Astrocyte (in vitro differentiated cells and primary cell): Measurements from ENCODE around the gene MYL12A. TPM values are rescaled to one million over a fixed set of nuclear protein-coding genes. Genes with fewer than 3 reads are reported as not detected.

Source experiments
- DNase-seq: peaks from one replicate; pipeline ENCODE4 v3.0.0-alpha.2; 2010; ENCODE audit warnings: low read depth
- FAIRE-seq: peaks from 2 replicates; lab custom pipeline; 2011; peaks lifted over from hg19 to GRCh38; lab: Jason Lieb, UNC
- H2AFZ ChIP-seq: 2 replicates; pipeline ENCODE4 v1.6.0; 2012; ENCODE audit warnings: low read depth, low read length, inconsistent platforms
- H3K27ac ChIP-seq: 2 replicates; pipeline ENCODE4 v1.5.1; 2011; ENCODE audit warnings: low read depth, low read length, inconsistent platforms
- H3K27me3 ChIP-seq: 2 replicates; pipeline ENCODE4 v1.6.0; 2011; ENCODE audit warnings: low read length, inconsistent platforms; ENCODE audit not compliant: insufficient read depth
- H3K36me3 ChIP-seq: 2 replicates; pipeline ENCODE4 v1.5.1; 2011; ENCODE audit warnings: low read length, inconsistent platforms; ENCODE audit not compliant: insufficient read depth
- H3K4me1 ChIP-seq: 2 replicates; pipeline ENCODE4 v1.5.1; 2011; ENCODE audit warnings: low read length, inconsistent platforms; ENCODE audit not compliant: insufficient read depth
- H3K4me2 ChIP-seq: 2 replicates; pipeline ENCODE4 v1.6.0; 2012; ENCODE audit warnings: low read length, inconsistent platforms
- H3K4me3 ChIP-seq: 2 replicates; pipeline ENCODE4 v1.5.1; 2011; ENCODE audit warnings: low read depth, mild to moderate bottlenecking, low read length, inconsistent platforms; ENCODE audit not compliant: insufficient read depth
- H3K79me2 ChIP-seq: 2 replicates; pipeline ENCODE4 v1.6.0; 2012; ENCODE audit warnings: mild to moderate bottlenecking, low read length, inconsistent platforms; ENCODE audit not compliant: insufficient read depth
- H3K9ac ChIP-seq: 2 replicates; pipeline ENCODE4 v1.6.0; 2012; ENCODE audit warnings: mild to moderate bottlenecking, low read length, inconsistent platforms
- H3K9me3 ChIP-seq: 2 replicates; pipeline ENCODE4 v1.5.1; 2012; ENCODE audit warnings: low read depth, mild to moderate bottlenecking, low read length, inconsistent platforms; ENCODE audit not compliant: insufficient read depth
- H4K20me1 ChIP-seq: 2 replicates; pipeline ENCODE4 v1.6.0; 2012; ENCODE audit warnings: low read length, inconsistent platforms; ENCODE audit not compliant: insufficient read depth
- H3K27ac Mint-ChIP-seq: one replicate; pipeline ENCODE4 v1.8.0; 2021; ENCODE audit warnings: mild to moderate bottlenecking, mixed read lengths; ENCODE audit not compliant: unreplicated experiment
- H3K27me3 Mint-ChIP-seq: one replicate; pipeline ENCODE4 v1.8.0; 2021; ENCODE audit warnings: low read depth, mixed read lengths; ENCODE audit not compliant: unreplicated experiment
- H3K36me3 Mint-ChIP-seq: one replicate; pipeline ENCODE4 v1.8.0; 2021; ENCODE audit warnings: low read depth, mixed read lengths; ENCODE audit not compliant: unreplicated experiment
- H3K4me1 Mint-ChIP-seq: one replicate; pipeline ENCODE4 v1.8.0; 2021; ENCODE audit warnings: low read depth, mixed read lengths; ENCODE audit not compliant: unreplicated experiment
- H3K4me3 Mint-ChIP-seq: one replicate; pipeline ENCODE4 v1.8.0; 2021; ENCODE audit warnings: mild to moderate bottlenecking, moderate library complexity, mixed read lengths; ENCODE audit not compliant: unreplicated experiment
- H3K9me3 Mint-ChIP-seq: one replicate; pipeline ENCODE4 v1.8.0; 2021; ENCODE audit warnings: mild to moderate bottlenecking, mixed read lengths; ENCODE audit not compliant: unreplicated experiment
- CTCF ChIP-seq: IDR thresholded peaks from 2 replicates; pipeline ENCODE4 v1.5.1; 2011; ENCODE audit warnings: low read depth, mild to moderate bottlenecking, inconsistent platforms, low read length, moderate library complexity; ENCODE audit not compliant: insufficient read depth
- EZH2 ChIP-seq: IDR thresholded peaks from 2 replicates; pipeline ENCODE4 v1.6.1; 2012; ENCODE audit warnings: mild to moderate bottlenecking, low read length, inconsistent platforms; ENCODE audit not compliant: insufficient read depth
- total RNA-seq: library from RNA; stranded (reverse); gene quantifications from 2 replicates; pipeline ENCODE4 v1.2.1, GENCODE V29; 2021

The MYL12A gene
- total RNA-seq, 1 donor from 2014 or later, result 682 TPM

- no peaks in the 10 kb centered on the region for H3K9me3 ChIP-seq
- no peak overlapping the region for H3K9ac ChIP-seq
- TF ChIP-seq CTCF (no peak), EZH2 (no peak)
- H4K20me1 ChIP-seq, result no peaks in the 10 kb centered on the region
- no peaks in the 10 kb centered on the region for H3K27me3 Mint-ChIP-seq
- no peaks in the 10 kb centered on the region for H3K79me2 ChIP-seq
- no peaks in the 10 kb centered on the region for H3K4me1 Mint-ChIP-seq
- no peak overlapping the region for H2AFZ ChIP-seq
- H3K4me3 Mint-ChIP-seq, result no peak overlapping the region
- no peaks in the 10 kb centered on the region for H3K27me3 ChIP-seq
- H3K4me2 ChIP-seq, result no peak overlapping the region
- H3K4me3 ChIP-seq, result no peak overlapping the region
- no peak overlapping the region for H3K27ac ChIP-seq
- H3K36me3 ChIP-seq, result no peaks in the 10 kb centered on the region
- H3K9me3 Mint-ChIP-seq, result peaks cover 3% of the 10 kb centered on the region
- no peaks in the 10 kb centered on the region for H3K4me1 ChIP-seq
- no peak for DNase-seq
- no peaks in the 10 kb centered on the region for H3K36me3 Mint-ChIP-seq
- no peak for FAIRE-seq
- no peak overlapping the region for H3K27ac Mint-ChIP-seq
These were observed 14.6 kb upstream of the MYL12A start for GRCh38 chr18:3233004-3233403.

- Histone ChIP-seq H2AFZ (no peak overlapping the region), H3K36me3 (no peaks in the 10 kb centered on the region), H3K27me3 (no peaks in the 10 kb centered on the region), H3K9ac (no peak overlapping the region), H3K79me2 (no peaks in the 10 kb centered on the region), H3K27ac (no peak overlapping the region), H4K20me1 (no peaks in the 10 kb centered on the region), H3K4me3 (no peak overlapping the region), H3K4me1 (no peaks in the 10 kb centered on the region), H3K9me3 (no peaks in the 10 kb centered on the region), H3K4me2 (no peak overlapping the region)
- Mint-ChIP-seq H3K4me3 (no peak overlapping the region), H3K27ac (no peak overlapping the region), H3K9me3 (peaks cover 3% of the 10 kb centered on the region), H3K4me1 (no peaks in the 10 kb centered on the region), H3K27me3 (no peaks in the 10 kb centered on the region), H3K36me3 (no peaks in the 10 kb centered on the region)
- FAIRE-seq, result no peak
- DNase-seq, result no peak
- no peak for TF ChIP-seq EZH2
- TF ChIP-seq CTCF, result no peak
These were observed 14.0 kb upstream of the MYL12A start for GRCh38 chr18:3233433-3234168.

- Histone ChIP-seq H3K36me3 (no peaks in the 10 kb centered on the region), H3K79me2 (no peaks in the 10 kb centered on the region), H3K4me3 (no peak overlapping the region), H2AFZ (no peak overlapping the region), H3K9me3 (no peaks in the 10 kb centered on the region), H3K4me2 (no peak overlapping the region), H3K27ac (no peak overlapping the region), H3K4me1 (no peaks in the 10 kb centered on the region), H4K20me1 (no peaks in the 10 kb centered on the region), H3K9ac (no peak overlapping the region), H3K27me3 (no peaks in the 10 kb centered on the region)
- no peak for TF ChIP-seq CTCF
- no peak for TF ChIP-seq EZH2
- Mint-ChIP-seq H3K9me3 (peaks cover 3% of the 10 kb centered on the region), H3K27ac (no peak overlapping the region), H3K4me3 (no peak overlapping the region), H3K4me1 (no peaks in the 10 kb centered on the region), H3K27me3 (no peaks in the 10 kb centered on the region), H3K36me3 (no peaks in the 10 kb centered on the region)
- FAIRE-seq (no peak), DNase-seq (no peak)
These were observed 13.1 kb upstream of the MYL12A start for GRCh38 chr18:3234457-3234856.
